Fibroblast of skin of back (primary cell): Measurements from ENCODE around the gene DQX1.

Experiments
- DNase-seq: peaks from one replicate; pipeline ENCODE4 v3.0.0-alpha.2; 2013

Gene DQX1

DNA sequence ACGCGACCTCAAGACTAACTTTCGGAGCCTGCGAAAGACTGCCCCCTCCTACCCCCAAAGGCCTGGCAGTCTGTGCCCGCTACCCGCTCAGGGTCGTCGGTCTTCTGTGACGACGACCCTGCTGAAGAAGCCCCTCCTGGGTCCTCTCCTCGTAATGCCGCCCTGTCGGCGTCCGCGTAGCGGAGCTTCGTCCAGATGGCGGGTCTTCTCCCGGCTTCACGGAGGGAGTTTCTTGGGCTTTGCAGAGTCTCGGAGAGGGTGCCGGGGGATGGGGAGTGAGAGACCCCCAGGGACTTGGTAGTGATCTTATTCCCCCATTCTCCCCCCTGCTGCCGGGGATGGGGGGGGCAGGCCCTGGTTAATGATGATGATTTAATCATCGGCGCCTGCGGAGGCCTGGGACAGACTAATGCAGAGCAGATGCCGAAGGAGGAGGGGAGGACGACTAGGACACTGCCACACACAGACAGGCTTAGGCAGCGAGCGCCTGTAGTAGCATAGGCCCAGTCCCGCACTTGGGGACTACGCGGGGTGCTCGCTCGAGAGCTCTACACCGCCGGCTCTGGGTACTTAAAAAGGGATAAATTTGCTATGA lies 18.0 kb downstream of the DQX1 start:
- DNase-seq: peak; percentile 81

DNA sequence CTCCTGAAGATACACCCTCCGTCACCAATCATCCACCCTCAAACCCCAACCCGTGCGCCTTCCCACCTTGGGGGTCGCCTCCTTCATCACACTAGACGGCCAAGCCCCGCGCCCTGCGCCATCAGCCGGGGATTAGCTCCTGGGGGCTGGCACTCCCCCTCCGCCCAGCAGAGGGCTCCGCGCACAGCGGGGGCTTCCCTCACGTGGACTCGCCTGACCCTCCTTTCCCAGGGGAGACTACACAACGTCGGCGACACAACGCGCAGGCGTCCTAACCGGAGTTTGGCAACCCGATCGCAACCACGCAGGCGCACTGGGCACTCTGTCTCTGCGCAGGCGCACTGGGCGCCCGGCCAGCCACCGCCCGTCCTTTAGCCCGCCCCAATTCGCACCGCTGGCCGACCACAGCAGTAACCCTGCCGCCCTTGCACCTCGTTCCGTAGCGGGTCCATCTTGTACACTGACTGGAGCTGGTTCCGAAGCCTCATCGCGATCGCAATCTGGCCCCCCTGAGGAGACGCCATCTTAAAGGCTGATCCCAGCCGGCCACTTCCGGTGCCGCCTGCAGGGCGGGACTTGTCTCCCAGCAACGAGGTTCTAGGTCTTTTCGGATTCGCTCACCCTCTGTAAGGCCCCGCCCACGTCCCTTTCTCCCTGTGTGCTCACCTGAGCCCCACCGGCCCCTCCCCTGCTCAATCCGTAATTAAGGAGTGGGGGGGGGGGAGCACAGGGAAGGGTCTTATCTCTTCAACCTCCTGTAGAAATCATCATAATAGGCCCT lies 18.7 kb downstream of the DQX1 start, which contains the start of gene PCGF1:
Gene PCGF1, minus strand, starts transcription at position 551 of the 781 bp plus-strand sequence. Its CDS starts 27 bp downstream, at position 524.
- peak; percentile 97 for DNase-seq

DNA sequence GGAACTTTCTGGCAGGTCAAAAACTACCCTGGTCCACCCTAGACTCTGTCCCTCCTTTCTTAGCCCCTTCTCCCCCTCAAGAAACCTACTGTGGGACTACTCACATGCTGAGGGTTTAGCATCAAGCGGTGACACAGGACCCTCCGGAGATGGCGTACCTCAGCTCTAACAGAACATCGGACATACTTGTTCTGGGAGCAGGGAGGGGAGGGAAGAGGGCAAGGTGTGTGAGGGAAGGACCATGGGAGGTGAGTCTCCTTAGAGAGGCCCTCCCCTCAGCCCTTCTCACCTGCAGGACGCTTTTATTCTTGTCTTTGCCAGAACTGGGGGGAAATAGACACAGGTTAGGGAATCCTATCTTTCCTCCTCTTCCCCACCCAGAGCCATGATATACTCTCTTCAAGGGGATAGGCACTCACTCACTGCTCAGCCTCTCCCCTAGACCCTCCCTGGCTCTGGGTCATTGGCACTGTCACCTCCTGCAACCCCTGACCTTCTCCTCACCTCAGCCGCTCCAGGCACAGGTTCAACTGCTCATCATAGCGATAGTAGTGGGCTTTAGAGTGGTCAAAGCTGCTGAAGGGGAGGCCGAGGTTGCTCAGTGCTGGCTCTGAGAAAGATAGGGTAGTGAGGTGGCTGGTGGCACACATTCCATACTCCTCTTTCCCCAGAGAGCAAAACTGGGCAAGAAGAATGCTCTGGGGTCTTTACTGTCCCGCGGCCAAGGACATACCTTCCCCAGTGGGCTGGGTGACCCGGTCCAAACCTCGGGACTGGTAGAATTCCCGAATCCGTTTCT lies 20.4 kb downstream of the DQX1 start:
- DNase-seq: no peak

DNA sequence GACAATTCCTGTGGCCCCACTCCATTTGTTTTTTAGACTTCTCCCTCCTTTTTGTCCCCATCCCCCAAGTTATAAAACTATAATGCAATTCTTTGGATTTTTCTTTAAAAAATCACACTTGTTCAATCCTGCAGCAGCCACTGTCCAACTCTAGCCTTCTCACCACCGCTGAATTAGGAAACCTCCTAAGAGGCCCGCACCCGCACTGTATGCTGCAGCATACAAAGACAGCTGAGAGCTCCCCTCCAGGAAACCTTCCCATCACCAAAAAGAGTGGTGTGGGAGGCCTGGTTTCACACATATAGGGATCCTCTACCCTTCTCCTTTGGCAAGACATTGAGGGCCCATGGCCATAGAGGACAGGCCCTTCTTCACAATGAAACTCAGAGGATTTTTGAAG lies 21.4 kb downstream of the DQX1 start:
- DNase-seq: no peak

DNA sequence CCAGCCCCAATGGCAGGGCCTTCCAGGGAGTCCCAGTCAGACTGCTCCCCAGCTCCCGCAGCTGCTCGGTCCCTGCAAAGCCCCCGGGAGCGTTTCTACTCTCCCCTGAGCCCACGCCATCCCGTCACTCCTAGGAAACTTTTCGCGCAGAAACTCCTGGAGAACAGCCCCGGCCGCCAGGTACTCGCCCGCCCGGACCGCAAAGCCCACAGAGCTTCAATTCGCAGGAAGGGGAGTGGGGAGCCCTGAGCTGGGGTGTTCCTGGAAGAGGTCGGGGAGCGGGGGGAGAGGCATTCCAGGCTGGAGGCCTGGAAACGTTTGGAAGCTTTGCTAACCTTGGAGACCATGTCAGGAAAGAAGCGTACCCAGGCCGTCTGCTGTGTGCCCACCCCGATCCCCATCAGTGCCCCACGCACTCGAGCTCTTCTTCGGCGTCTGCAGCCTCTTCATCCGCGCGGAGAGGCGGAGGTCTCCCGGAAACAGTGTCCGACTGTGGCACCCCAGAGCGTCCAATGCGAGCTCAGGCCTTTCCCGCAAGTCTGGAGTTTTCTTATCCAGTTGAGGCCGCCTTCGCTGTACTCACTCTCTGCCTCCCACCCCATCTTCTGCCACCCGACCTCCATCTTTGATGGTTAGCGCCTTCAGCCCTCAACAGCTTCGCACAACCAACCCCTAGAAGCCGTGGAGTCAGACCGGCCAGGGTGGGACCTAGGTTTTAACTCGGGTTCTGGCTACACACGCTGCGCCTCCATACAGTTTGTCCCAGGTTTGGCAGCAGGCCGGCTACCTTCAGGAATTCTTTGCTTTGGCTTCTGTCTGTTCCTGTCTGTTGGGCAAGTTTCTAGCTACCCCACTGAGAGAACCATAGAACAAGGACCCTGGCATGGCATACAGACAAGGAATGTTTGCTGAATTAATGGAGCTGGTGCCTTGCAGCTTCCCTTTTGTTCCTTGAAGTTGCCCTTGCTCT lies 22.2 kb downstream of the DQX1 start:
- no peak for DNase-seq

DNA sequence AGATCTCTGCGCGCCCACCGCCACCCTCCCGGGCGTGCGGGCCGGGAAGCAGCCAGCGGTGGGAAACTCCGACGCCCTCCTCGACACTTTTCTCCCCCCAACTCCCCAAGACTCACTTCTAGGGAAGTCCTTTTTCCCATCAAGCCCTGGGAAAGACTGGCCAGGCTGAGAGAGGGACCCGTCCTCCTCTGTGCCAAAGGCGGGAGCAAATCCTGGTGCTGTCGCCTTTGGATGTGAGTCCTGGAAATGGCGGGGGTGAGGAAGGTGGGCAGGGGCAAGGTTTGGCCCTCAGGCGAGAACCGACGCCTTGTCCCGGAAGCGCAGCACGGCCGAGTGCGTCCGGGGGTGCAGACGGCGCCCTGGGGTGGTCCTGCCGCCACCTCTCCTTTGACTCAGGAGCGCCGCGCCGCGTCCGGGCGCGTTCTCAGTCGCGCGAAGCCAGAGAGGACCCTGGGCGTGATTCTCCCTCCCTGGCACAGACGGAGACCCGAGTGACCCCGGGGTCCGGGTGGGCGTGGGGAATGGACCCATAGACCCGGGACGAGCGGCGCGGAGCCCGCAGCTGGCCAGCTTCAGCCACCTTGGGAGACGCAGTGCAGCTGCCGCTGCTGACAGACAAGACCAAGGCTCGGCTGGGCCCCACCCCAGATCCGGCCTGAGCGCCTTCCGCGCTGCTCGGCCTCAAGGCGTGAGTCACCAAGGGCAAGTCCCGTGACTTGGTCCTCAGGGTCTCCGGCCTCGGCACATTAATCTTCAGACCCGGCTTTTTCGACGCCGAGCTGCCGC lies 23.1 kb downstream of the DQX1 start:
- peak; percentile 84 for DNase-seq

DNA sequence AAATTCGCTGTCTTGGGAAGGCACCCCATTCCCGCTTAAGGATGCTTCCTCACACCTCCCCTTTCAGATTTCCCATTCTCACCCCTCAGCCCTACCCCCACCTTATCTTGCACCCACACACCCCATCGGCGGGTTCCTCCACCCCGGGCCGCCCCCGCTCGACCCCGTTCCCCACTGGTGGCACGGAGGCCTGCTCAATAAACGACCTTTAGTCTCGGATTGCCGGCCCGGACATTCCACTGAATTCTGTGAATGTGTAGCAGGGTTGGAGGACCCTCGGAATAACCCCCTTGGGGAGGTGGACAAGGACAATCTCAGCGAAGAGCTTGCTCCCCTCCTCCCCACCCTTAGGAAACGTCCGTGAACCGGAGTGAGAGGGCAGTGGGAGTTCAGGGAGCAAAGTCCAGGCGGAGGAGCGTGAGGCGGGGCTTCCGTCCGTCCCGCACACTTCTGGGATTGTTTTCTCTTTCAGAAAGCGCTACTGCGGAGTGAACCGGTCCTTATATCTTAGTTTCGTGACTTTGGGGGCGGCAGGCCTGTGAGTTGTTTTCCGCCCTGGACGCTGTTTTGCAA lies 23.8 kb downstream of the DQX1 start:
- no peak for DNase-seq

DNA sequence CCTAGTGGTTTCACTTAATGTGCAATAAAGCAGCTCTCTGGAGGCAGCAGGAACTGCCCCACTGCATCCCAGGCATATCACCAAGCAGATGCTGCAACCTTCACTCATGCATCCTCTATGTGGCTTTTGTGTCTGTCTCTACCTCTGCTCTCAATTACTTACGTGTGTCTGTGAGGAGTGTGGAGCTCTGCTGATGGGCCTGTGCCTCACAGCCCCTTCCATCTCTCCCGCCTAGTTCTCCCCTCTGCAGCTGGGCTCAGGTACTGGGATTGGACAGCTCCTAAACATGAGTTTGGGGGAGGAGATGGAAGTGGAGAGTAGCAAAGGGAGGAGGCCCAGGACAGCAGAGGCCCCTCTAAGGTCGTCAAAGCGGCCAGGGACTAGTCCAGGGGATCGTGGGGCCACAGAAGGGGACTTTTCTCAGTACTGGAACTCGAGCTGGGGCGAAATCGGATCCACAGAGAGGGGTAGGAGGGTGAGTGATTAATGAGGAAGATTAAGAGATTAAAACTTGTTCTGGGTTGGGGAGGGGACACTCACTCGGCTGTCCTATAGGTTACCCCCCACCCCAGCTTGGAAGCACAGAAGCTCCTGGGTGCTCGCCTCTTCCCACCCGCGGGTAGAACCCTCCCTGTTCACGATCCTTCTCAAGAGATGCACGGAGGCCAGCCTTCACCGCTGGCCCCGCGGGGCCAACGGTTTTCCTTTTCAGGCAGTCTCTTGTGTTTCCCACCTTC lies 24.5 kb downstream of the DQX1 start:
- no peak for DNase-seq

DNA sequence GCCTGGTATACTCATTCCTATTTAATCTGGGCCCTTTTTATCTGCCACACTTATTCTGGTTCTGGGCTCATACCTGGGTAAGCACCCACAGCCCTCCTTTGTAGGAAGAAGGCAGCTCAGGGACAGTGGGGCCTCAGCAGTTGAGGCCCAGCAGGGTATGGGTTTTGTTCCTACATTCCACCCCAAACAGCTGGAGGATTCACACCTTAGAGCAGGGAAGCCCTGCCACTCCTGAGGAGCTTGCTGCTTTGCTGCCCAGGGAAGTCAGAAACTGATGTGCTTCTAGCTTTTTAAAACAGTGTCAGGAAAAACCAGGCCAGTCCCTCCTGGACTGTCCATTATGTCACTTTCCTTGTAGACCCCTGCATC lies 25.5 kb downstream of the DQX1 start:
- DNase-seq: no peak

DNA sequence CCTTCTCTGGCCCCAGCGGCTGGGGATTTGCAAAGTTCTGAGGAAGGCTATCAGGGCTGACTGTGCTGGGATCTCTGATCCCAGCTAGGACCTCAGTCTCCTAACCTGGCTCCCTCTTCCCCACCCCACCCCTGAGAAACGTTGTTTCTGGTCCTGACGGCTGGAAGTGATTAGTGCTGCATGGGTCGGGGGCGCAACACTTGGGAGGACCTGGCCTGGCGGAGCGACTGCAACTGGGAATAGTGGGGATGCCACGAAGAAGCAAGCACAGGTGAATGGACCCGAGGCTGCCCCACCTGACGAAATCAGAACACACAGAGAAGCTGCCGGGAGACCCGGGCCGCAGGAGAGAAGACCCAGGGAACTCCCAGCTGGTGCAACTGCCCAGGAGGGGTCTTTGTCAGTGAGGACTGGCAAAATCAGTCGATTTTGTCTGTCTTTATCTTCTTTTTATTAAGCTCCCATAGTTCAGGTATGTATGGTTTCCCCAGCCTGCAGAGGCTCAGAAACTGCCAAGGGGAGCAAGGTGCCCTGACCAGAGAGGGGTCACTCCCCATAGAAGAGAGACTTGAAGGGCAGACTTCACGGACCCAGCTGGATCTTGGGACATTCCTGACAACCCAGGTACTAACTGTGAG lies 26.0 kb downstream of the DQX1 start:
- DNase-seq: no peak

DNA sequence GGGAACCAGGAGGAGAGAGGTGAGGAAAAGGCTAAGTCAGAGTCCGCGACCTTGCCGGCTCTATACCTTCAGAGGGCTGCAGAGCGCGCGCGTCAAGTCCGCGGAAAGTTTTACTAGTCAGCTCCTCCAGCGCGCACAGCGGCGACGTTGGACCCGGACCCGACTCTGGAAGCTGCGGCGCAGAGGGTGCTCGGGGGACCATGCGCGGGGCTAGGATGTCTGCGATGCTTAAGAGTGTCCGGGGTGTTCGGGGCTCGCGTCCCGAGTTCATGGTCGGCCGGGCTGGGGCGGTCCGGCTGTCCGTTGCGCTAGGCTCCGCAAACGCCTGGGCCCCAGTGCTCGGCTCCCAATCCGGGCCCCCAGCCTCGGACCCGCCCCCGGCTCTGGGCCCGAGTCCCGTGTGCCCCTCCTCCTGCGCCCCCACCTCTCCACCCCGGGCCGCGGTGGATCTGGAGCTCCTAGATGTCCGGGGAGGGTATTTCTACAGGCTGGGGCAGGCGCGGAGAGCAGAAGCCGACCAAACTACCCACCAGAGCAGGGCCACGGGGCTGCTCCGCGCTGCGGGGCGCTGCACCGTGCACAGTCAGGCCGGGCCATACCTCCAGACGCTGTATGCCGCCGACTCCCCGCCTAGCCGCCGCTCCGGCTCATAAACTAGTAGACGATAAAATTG lies 26.6 kb downstream of the DQX1 start, which contains the start of gene LBX2:
Gene LBX2, minus strand, starts transcription at position 337 of the 673 bp plus-strand sequence. Its CDS starts 66 bp downstream, at position 271.
- DNase-seq: no peak

DNA sequence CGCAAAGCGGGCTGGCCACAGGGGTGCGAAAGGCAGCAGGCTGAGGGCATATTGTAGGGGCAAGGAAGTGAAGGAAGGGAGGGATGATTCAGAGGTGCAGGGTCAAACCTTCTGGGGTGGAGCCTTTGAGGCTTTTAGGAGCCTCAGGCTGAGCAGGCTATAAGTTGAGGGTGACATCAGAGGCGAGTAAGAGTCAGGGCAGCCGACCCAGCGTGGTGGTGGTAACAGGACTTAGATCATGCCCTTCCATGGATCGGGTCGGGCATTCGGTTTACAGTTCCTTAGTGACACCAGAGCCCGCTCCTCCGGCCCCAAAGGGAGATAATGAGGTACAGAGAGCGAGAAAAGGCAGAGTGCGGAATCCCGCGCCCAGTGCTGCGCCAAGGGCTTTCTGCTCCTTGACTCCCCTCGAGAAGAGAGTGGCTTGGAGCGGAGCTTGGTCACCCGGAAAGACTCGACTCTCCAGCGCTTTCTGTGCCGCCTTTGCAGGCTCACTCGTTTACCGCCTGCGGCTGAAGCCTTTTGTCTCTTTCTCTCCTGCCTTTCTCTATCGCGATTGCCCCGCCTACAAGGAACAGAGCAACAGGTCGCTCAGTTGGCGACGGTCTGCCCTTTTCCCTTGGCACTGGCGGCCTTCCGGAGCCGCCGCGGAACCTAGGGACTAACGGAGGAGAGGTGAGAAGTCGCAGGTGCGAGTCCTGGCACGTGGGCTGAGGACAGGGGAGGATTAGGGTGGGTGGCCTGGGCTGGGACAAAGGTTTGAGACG lies 27.3 kb downstream of the DQX1 start:
- no peak for DNase-seq

DNA sequence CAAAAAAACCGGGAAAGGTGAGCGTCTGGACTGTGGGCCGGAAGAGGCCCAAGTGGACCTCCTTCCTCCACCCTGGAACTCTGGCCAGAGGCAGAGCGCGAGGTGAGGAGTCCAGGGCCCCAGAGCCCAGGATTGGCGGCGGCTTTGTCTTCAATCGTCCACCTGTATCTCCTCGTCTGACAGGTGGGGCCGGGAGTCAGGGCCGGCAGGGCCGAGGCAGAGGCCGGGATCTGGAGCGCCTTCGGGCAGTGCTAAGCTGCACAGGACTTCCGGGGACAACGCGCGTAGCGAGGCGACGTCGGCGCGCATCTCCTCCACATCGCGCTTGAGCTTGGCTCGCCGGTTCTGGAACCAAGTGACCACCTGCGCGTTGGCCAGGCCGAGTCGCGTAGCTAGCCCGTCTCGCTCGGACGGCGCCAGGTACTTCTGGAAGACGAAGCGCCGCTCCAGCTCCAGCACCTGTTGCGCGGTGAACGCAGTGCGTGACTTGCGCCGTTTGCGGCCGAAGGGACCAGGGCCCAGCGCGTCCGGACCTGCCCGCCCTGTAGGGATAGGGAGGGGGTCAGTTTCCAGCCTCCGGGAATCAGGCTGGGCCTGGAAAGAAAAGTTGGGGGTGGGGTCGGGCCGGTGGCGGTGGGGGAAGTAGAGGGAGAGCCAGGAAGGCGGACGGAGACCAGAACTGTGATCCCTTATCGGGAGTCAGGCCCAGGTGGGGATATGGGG lies 28.1 kb downstream of the DQX1 start:
- no peak for DNase-seq

DNA sequence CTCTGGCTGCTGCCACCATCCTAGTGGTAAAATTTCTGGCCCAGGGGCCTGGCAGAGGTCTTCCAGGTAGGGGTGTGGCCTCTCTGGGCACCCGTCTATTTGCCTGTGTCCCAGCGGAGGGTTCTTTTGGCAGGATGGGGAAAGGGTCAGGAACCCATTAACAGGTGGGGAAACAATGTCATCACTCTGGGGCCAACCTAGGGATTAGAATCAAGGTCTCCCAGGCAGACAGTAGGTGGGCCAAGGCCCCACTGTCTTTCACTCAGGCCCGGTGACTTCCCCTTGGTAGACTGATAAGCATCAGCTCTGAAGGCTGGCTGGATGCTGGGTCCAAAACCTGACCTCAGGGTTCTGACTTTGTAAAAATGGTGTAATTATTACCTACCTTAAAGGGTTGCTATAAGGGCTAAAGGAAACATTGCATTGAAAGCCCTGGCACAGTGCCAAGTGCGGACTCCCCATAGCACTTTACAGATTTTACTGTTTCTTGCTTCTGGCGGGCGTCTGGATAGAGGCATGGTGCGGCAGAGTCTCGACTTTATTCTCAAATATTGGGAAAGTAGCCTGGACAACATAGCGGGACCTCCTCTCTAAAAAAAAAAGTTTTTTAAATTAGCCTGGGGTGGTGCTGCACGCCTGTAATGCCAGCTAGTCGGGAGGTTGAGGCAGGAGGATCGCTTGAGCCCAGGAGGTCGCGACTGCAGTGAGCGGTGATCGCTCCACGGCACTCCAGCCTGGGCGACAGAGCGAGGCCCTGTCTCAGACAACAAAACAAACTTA lies 28.8 kb downstream of the DQX1 start:
- no peak for DNase-seq

DNA sequence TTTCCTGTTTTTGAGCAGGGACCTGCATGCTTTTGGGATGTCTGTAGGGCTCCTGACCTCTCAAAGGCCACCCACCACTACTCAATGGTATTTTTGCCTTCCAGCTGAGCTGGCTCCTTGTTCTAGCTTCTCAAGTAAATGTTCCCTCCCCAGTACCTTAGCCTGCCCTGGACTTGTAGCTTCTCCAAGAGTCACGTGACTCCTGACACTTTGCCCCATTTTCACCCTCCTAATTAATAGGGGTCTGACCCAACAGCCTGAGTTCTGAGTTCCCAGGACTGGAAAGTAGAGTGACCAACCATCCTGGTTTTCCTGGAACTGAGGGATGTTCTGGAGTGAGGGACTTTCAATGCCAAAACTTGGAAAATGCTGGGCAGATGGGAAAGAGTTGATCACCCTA lies 30.6 kb downstream of the DQX1 start:
- DNase-seq: no peak

DNA sequence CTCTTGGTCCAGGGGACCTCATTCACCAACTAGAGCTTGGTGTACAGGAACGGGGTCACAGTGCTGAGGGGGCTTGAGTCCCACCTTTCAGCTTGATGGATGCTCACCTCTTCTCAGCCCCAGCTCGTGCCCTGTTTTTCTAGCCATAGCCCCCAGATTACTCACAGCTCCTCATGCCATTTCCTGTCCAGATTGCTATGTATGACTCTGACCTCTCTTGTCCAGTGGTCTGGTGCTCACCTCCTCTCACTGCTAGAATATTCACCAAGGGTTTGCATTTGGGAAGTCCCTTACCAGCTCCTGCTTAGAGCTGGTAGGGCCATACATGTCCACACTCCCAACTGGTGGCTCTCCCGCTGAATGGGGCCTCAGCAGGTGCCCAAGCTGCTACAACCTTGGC lies 32.5 kb downstream of the DQX1 start:
- no peak for DNase-seq
